Epithelial cell of proximal tubule (primary cell): ENCODE measurements around the gene H2BK1. TPM values are rescaled to one million over a fixed set of nuclear protein-coding genes. Genes with fewer than 3 reads are reported as not detected.

Experiments used
- DNase-seq: peaks from one replicate; pipeline ENCODE4 v3.0.0-alpha.2; 2011; ENCODE audit warnings: low read depth
- H3K4me3 ChIP-seq: 2 replicates; pipeline ENCODE4 v1.5.1; 2011; ENCODE audit warnings: low read depth, mild to moderate bottlenecking, low read length
- total RNA-seq: library from RNA; depleted of rRNA; stranded (reverse); fragments of >200 nt; gene quantifications from 2 replicates; pipeline ENCODE4 v1.2.3, GENCODE V29; 2015
- TF ChIP-seq, protein P1 (sequence below): conservative IDR thresholded peaks from 2 replicates; pipeline ENCODE4 v1.5.1; 2012; ENCODE audit warnings: low read depth, mild to moderate bottlenecking, low read length

H2BK1 gene
- total RNA-seq, 1 donor from 2014 or later: not detected

DNA sequence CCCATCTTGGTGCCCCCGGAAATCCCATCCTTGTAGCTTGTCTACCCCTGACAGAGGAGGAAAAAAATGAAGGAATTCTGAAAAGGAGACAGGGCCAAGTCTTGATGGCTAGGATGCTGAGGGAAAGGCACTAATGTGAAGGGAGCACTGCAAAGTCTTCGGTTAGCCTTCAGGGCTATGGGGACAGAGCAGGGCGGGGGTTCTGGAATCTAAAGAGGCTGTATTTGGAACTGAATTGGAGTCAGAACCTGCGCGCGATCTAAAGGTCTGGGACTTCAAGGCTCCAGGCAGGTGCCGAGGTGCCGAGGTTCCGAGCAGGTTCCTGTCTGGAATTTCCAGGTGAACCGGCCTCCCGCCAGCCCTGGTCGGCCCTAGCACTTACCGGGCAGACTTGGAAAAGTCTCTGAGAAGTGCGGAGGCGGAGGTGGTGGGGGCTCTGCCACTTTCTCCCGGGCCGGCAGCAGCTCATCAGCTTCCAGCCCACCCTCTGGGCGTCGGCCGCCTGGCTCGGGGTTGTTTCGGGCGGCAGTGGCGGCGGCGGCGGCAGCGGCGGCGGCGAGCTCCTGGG, 43.6 kb downstream of the H2BK1 start:
- no peak for DNase-seq
- peak overlapping the region; percentile 18 for H3K4me3 ChIP-seq
- TF ChIP-seq, protein P1, sequence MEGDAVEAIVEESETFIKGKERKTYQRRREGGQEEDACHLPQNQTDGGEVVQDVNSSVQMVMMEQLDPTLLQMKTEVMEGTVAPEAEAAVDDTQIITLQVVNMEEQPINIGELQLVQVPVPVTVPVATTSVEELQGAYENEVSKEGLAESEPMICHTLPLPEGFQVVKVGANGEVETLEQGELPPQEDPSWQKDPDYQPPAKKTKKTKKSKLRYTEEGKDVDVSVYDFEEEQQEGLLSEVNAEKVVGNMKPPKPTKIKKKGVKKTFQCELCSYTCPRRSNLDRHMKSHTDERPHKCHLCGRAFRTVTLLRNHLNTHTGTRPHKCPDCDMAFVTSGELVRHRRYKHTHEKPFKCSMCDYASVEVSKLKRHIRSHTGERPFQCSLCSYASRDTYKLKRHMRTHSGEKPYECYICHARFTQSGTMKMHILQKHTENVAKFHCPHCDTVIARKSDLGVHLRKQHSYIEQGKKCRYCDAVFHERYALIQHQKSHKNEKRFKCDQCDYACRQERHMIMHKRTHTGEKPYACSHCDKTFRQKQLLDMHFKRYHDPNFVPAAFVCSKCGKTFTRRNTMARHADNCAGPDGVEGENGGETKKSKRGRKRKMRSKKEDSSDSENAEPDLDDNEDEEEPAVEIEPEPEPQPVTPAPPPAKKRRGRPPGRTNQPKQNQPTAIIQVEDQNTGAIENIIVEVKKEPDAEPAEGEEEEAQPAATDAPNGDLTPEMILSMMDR: no peak

DNA sequence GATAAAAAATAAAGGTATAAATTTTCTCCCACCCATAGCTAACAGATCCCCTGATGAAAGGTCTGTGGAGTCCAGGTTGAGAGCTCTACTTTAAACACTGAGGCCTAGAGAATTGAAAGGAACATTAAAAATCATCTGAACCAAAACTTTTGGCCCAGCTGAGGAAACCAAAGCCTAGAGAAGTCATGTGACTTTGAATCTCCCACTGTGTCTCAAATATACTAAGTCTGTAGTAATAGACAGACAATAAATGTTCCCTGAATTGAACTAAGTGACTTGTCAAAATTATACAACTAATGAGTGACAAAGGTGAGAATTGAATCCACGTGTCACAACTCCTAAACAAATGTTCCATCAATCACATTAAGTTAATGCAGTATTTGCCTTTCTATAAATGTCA, 48.5 kb downstream of the H2BK1 start:
- no peak for DNase-seq
- H3K4me3 ChIP-seq: no peak overlapping the region
- TF ChIP-seq, protein P1: no peak

Other genes with a start within 250 kb of the H2BK1 start
- gene KCNH2, start 232.2 kb downstream of the H2BK1 start, total RNA-seq: 1.9 TPM in 2 replicates
- 1.2 and 1.9 TPM in 2 replicates for gene NOS3, start 219.5 kb downstream of the H2BK1 start, total RNA-seq
- gene ATG9B, start 186.0 kb downstream of the H2BK1 start, total RNA-seq: 0.07 and 1.1 TPM in 2 replicates
- 31.8 and 36.7 TPM in 2 replicates for gene ABCB8, start 182.0 kb downstream of the H2BK1 start, total RNA-seq
- 2.5 TPM in 1 of 2 replicates, not detected in the other for gene ASIC3, start 162.0 kb downstream of the H2BK1 start, total RNA-seq
- 19.3 and 21.1 TPM in 2 replicates for gene CDK5, start 152.6 kb downstream of the H2BK1 start, total RNA-seq
- 115 and 164 TPM in 2 replicates for gene SLC4A2, start 150.9 kb downstream of the H2BK1 start, total RNA-seq
- gene FASTK, start 129.7 kb downstream of the H2BK1 start, total RNA-seq: 61.2 and 89.8 TPM in 2 replicates
- 73.7 and 94.9 TPM in 2 replicates for gene TMUB1, start 127.0 kb downstream of the H2BK1 start, total RNA-seq
- gene AGAP3, start 124.0 kb downstream of the H2BK1 start, total RNA-seq: 54.1 and 60.1 TPM in 2 replicates
- not detected in 2 replicates for gene GBX1, start 42.8 kb downstream of the H2BK1 start, total RNA-seq
- gene ASB10, start 23.2 kb downstream of the H2BK1 start, total RNA-seq: not detected in 2 replicates
- gene ABCF2, start 16.7 kb upstream of the H2BK1 start, total RNA-seq: 37.8 and 80.5 TPM in 2 replicates
- 40.1 and 45.6 TPM in 2 replicates for gene CHPF2, start 22.0 kb upstream of the H2BK1 start, total RNA-seq
- 6.9 and 8.1 TPM in 2 replicates for gene SMARCD3, start 38.2 kb upstream of the H2BK1 start, total RNA-seq
- gene NUB1, start 131.3 kb upstream of the H2BK1 start, total RNA-seq: 42.6 and 70.7 TPM in 2 replicates
- 0.07 and 3.1 TPM in 2 replicates for gene WDR86, start 199.6 kb upstream of the H2BK1 start, total RNA-seq
- not detected in 2 replicates for gene CRYGN, start 229.7 kb upstream of the H2BK1 start, total RNA-seq